HG03045 (cell line): ENCODE results near the gene HPD.
"Not testable (repeated sequence)": the region's sequence is repeated elsewhere in the genome, so short reads cannot be mapped to it uniquely, and the experiment has no call there.

Experiments
- ATAC-seq: cut with Tn5 transposase; IDR thresholded peaks from one replicate; pipeline ENCODE4 v1.9.1; 2021; ENCODE audit warnings: mild to moderate bottlenecking, moderate library complexity; ENCODE audit not compliant: unreplicated experiment

Gene HPD

DNA sequence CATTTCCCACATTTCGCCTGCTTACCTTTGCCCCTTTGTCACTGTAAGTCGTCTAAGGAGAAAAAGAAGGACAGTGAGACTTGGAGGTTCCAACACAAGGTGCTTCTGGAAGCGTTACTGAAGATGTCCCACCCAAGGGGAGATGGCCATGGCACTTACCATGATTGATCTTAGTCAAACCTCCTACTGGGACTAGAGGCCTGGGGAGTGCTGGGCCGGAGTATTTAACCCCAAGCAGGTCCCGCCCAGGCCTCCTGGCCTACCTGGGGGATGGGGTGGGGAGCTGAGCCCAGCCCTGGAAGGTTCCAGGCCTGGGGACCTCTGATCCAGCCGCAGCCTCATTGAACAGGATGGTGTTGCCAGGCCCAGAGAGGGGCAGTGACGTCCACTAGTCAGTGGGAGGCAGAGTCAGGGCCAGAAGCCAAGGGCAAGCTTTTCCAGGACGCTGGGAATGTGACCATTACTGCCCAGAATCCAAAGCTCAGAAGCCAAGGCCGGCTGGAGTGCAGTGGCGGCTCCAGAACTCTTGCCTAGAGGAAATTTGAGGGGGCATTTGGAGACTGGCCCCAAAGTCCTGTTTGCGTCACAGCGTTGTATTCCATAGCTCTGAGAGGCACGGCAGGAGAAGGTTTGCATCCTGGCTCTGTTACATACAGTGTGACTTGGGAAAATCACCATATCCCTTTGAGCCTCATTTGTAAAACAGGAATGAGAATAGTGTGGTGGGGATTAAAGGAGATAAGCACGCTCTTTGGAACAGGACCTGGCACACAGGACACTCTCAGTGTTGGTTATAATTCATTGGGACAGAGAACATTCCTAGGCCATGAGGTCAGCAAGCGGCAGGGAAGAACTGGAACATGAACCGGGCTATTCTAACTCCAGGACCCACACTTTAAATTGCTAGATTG is at the start of gene HPD:
HPD (minus strand) TSS at position 198 of the 911 bp plus-strand sequence; CDS start at position 162, 36 bp downstream.
- no peak for ATAC-seq

DNA sequence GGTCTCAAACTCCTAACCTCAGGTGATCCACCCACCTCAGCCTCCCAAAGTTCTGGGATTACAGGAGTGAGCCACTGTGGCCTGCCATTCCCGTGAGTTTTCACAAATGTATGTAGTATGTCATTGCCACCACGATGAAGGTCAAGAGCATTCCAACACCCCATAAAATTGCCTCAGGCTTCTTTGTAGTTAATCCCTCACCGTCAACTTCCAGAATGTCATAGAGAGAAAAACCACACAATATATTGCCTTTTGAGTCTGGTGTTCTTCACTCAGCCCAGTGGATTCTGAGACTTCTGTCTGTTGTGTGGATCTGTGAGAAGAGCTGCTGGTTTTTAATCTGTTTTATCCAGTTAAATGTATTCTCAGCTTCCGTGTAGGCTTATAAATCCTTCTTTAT is 47.1 kb upstream of the HPD start:
- no peak for ATAC-seq

DNA sequence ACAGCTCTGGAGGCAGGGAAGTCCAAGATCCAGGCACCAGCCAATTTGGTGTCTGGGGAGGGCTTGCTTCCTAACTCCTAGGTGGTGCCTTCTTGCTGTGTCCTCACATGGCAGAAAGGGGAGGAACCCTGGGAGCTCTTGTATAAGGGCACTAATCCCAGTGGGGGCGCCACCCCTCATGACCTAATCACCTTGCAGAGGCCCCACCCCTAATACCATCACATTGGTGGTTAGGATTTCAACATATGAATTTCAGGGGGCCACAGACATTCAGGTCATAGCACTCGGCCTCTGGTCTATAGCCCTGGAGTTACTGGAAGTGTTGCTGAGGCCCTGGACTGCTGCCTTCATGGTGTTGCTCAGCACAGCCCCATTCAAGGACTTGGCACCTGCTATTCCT is 44.5 kb upstream of the HPD start:
- ATAC-seq = no peak

DNA sequence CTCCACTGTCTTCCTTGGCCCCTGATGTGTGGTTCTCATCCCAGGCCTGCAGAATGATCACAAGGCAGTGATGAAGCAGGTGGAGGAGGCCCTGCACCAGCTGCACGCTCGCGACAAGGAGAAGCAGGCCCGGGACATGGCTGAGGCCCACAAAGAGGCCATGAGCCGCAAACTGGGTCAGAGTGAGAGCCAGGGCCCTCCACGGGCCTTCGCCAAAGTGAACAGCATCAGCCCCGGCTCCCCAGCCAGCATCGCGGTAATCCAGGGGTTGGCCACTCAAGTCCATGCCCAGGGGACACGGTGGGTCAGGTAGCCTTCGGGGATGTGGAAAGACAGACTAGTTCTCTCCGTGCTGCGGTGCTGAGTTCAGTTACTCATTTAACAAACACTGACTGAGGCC is 40.9 kb upstream of the HPD start:
- no peak for ATAC-seq

DNA sequence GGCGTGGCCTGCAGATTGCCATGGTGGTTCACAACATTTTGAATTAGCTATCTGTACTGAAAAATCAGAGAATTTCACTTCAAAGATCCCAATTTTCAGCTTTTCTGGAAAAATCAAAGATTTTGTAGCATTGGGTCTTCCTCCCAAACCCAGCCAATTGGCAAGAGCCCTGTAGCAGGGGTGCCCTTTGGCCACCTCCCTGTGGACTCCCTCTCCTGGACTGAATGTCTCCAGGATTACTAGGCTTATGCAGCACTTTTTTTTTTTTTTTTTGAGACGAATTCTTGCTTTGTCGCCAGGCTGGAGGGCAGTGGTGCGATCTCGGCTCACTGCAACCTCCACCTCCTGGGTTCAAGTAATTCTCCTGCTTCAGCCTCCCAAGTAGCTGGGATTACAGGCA is 39.6 kb upstream of the HPD start:
- ATAC-seq = no peak

DNA sequence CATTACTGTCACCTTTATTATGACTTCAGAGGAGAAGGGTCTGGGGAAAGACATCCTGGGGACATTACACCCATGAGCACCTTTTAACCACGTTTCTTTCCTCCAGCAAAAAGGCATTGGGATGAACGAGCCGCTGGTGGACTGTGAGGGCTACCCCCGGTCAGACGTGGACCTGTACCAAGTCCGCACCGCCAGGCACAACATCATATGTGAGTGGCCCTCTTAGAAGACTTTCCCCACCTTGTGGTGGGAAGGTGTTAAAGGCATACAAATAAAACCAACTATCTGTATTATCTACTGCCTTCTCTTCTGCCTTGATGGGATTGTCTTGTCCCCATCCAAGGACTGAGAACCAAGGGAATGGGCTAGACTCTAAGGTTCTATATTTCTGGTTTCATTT is 36.0 kb upstream of the HPD start:
- ATAC-seq = no peak

DNA sequence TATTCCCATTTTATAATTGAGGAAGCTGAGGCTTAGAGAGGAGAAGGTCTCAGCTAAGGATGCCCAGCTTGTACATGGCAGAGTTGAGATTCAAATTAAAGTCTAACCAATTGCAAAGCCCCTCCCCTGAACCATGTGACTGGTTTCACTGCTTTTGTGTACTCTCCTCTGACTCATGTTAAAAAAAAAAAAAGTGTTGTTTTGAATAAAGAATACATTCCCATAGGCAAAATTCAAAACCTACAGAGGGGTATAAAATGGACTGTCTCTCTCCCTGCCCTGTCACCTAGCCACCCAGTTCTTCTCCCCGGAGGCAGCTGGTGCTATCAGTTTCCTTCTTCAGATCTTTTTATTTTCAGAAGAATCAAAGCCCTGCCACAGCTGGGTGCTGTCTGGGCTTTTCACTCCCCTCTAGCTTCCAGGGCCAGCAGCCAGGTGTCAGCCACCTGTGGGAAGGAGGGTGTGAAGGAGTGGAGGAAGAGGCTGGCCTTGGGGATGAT is 35.4 kb upstream of the HPD start:
- ATAC-seq = no peak

DNA sequence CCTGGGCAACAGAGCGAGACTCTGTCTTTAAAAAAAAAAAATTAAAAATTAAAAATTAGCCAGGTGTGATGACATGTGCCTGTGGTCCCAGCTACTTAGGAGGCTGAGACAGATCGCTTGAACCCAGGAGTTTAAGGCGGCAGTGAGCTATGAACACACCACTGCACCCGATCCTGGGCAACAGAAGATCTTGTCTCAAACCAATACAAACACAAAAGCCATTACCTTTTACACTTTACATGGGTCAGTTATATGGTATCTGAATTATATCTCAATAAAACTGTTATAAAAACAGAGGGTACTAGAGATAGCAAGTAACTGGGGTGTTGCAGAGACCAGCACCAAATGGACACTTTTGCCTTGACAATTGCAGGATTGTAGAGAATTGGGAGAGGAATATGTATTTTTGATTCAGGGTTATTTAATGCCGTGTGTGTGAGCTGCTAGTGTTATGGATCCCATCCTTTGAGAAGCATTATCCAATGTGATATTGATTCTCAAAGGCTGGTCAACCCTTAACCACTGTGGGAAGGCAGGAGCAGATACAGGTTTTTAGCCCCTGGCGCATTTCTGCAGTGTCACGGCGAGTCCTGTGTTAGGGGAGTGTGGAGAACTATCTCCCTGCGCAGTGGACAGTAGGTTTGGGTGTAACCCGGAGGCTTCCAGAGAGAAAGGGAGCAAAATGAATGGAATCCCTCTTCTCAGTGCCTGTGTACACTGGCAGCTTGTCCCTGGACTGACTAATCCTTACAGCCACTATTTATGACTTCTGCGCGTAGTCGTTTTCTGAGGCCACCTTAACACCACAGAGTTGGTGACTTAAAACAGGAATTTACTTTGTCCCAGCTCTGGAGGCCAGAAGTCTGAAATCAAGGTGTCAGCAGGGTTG is 34.3 kb upstream of the HPD start:
- no peak for ATAC-seq

DNA sequence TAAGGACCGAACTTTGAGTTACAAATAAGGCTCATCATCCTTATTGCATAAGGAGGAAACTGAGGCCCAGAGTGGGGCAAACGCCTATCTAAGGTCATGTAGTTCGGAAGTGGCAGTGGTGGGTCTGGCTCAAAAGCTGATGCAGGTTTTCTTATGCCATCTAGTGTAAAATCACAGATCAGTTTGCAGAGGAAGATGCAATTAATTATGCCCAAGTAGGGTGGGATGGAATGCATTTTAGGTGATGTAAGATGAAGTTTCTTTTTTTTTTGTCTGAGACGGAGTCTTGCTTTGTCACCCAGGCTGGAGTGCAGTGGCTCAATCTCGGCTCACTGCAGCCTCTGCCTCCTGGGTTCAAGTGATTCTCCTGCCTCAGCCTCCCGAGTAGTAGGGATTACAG is 31.0 kb upstream of the HPD start:
- ATAC-seq = not testable (repeated sequence)

DNA sequence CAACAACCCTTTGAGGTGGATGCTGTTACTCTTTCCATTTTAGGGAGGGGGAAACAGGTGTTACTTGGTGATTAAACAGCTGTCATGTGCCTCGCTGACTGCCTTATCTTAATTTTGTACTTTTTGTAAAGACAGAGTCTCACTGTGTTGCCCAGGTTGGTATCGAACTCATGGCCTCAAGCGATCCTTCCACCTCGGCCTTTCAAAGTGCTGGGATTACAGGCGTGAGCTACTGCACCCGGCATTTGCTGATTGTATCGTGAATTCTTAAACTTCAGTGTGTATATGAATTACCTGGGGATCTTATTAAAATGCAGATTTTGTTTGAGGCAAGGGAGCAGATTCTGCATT is 30.6 kb upstream of the HPD start:
- no peak for ATAC-seq

DNA sequence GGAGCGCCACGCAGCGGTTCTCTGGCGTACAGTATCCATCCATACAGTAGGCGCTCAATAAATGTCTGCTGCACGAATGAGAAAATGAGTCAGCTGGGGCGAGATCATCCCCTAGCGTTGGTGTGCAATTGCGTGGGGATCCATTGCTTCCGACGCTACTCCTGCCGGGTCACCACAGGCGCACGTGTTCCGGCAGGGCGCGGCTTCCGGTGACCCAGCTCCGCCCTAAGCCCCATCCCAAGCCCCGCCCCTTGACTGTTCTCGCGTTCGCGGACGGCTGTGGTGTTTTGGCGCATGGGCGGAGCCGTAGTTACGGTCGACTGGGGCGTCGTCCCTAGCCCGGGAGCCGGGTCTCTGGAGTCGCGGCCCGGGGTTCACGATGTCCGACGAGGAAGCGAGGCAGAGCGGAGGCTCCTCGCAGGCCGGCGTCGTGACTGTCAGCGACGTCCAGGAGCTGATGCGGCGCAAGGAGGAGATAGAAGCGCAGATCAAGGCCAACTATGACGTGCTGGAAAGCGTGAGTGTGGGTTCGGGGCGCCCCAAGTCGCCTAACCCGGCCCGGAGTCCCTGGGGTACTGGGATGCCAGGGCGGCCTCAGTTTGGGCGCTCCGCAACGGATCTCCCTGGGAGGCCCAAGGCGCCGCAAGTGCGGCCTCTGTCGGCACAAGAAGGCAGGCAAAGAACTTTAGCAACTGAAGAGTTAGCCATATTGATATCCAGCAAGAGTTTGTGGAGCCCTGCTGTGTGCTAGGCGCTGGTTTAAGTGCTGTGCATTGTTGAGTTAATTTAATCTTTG is 30.0 kb upstream of the HPD start, which contains the start of gene PSMD9:
PSMD9 (plus strand) TSS at position 313 of the 796 bp plus-strand sequence; CDS start at position 380, 67 bp downstream.
- ATAC-seq = peak; percentile 93

DNA sequence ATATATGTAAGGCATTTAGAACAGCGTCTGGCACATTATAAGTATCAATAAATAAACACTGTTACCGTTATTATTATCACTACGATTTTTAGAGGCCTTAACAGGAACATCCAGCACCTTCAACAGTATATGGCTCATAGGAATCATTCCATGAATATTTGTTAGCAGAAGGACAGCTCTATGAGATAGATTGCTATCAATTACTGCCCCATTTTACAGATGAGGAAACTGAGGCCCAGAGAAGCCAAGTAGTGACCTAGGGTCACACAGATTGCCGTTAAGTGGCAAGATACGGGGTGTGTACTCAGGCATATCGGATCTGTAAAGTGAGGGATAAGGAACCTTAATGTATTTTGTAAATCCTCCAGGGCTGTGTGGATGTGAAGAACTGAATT is 29.4 kb upstream of the HPD start:
- ATAC-seq = no peak

DNA sequence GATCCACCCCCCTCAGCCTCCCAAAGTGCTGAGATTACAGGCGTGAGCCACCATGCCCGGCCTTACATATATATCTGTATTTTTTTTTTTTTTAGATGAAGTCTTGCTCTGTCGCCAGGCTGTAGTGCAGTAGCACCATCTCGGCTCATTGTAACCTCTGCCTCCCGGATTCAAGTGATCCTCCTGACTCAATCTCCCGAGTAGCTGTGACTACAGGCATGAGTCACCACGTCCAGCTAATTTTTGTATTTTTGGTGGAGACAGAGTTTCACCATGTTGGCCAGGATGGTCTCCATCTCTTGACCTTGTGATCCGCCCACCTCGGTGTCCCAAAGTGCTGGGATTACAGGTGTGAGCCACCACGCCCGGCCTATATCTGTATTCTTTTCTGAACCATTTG is 26.5 kb upstream of the HPD start:
- ATAC-seq = not testable (repeated sequence)

DNA sequence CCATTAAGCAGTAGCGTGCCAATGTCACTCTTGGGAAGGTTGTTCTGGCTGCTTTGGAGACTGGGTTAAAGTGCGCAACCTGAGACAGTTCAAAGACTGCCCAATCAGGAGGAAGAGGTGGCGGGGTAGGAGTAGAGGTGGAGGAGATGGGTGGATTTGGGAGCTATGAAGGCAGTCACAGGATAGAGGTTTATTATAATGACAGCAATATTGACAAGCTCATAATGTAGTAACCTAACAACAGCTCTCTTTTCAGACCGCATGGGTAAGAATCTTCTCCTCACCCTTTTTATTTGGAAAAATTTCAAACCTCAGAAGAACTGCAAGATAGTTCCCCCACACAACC is 24.6 kb upstream of the HPD start:
- ATAC-seq = no peak

DNA sequence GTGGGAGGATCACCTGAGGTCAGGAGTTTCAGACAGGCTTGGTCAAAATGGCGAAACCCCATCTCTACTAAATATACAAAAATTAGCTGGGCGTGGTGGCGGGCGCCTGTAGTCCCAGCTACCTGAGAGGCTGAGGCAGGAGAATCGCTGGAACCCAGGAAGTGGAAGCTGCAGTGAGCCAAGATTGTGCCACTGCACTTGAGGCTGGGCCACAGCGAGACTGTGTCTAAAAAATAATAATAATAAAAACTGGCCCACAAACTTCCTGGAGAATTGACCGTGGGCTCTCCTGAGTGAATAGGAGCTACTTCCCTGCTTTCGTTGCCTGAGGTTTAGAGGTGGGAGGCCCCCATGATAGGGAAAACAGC is 17.4 kb upstream of the HPD start:
- not testable (repeated sequence) for ATAC-seq

DNA sequence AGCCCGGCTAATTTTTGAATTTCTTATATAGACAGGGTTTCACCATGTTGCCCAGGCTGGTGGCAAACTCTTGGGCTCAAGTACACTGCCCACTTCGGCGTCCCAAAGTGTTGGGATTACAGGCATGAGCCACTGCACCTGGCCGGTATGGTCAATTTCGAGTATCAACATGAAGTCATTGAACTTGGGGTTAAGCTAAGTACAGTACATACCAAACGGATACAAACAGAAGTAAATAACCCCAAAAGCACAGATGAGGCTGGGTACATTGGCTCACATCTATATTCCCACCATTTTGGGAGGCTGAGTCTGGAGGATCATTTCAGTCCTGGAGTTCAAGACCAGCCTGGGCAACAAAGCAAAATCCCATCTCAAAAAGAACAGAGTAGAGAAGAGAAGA is 16.9 kb upstream of the HPD start:
- no peak for ATAC-seq

DNA sequence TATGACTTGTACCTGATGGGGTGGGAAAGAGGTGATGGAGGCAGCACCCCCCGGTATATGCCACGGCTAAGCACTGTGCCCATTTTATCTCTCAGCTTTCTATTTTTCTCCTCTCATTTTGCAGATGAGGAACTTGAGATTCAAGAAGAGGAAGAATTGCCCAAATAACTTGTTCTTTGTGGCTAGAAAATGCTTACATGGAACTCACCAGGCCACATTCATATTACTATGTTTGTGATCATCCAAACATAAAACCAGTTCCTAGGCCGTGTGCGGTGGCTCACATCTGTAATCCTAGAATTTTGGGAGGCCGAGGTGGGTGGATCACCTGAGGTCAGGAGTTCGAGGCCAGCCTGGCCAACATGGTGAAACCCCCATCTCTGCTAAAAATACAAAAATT is 15.4 kb upstream of the HPD start:
- no peak for ATAC-seq

DNA sequence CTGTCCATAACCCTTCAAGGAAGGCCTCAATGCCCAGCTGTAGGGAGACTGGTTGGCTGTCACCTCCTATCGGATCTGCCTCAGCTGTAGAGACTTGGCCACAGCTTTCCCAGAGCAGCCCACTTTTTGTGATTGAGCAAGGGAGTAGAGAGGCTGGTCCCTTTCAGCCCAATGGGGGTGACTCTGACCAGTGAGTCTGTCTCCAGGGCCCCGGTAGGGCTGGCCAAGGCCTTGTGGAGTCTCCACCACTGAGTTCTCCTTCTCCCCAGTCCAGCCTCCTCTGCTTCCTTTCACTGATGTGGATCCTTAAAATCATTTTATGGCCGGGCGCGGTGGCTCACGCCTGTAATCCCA is 14.5 kb upstream of the HPD start:
- ATAC-seq = no peak

DNA sequence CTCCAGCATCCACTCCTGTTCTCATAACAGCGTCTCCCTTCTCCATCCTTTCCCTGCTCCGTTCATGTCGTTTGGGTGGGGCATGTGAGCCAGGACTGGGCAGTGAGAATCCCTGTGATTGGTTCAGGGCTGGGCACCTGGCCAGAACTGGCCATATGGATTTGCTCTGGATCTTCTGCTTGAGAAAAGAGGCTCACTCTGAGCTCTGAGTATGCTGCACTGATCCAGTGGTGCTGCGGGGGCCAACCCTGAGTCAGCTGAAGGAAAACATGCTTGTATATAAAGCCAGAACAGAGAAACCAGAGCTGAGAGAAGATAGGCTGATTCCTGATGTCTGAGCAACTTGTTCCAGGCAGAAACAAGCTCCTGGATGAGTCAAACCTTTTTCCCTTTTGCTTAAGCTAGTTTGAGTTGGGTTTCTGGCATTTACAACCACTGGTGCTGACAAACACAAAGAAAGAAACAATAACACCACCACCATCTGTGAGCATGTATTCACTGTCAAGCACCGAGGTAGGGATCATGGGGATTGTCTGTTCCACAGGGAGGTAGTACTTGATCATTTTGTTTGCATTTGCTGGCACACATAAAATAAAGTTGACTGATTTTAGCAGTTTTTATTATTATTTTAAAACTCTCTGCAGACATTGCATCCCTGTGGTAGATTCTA is 14.0 kb upstream of the HPD start:
- no peak for ATAC-seq

DNA sequence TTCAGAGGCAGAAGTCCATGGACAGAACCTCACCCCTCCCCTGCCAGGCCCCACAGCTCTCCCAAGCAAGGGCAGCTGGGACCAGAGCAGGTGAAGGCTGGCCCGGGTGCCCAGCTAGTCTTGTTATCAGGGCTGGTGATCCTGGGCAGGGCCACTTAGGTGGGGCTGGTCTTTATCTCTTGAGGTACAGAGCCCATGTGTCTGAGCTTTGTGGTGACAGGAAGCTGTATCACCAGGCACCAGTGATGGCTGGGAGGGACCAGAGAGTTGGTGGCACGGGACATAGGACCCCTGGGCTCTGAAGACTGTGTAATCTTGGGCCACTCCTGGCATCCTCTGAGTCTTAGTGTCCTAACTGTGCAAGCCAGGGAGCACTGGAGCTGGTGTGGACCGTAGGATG is 12.8 kb upstream of the HPD start:
- no peak for ATAC-seq

DNA sequence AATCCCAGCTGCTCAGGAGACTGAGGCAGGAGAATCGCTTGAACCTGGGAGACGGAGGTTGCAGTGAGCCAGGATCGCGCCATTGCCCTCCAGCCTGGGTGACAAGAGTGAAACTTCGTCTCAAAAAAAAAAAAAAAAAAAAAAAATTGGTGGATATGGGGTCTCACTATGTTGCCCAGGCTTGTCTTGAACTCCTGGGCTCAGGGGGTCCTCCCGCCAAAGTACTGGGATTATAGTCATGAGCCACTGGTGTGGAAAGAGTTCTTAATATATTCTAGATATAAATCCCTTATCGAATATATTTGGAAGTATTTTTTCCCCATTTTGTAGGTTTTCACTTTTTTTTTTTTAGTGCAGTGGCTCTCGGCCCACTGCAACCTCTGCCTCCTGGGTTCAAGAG is 10.6 kb upstream of the HPD start:
- ATAC-seq = not testable (repeated sequence)
